ENCODE results near the gene DPPA3.

GRCh38 chr12:7716381-7716780 lies 5.1 kb downstream of the DPPA3 start:
- TF ChIP-seq POLR2A (IDR thresholded peaks at IDR 0.05) (no peak), CTCF (IDR thresholded peaks at IDR 0.05) (no peak), EP300 (IDR thresholded peaks at IDR 0.05) (no peak)
